NCI-H146 treated with DMSO at 0.1 percent for 48 hours (cell line): ENCODE data around the gene PLA2G4E.

Experiments used
- DNase-seq: peaks from one replicate; lab custom pipeline; 2025; ENCODE audit not compliant: unreplicated experiment; lab: John Stamatoyannopoulos, UW

The PLA2G4E gene

GRCh38 chr15:42020713-42021273 is at the start of gene PLA2G4E:
Gene PLA2G4E, minus strand, starts transcription at chr15:42021042. Its CDS starts 12 bp downstream, at chr15:42021030.
- no peak for DNase-seq

GRCh38 chr15:42070279-42070975 is 49.6 kb upstream of the PLA2G4E start:
- DNase-seq: no peak

GRCh38 chr15:42069496-42070278 is 48.8 kb upstream of the PLA2G4E start:
- no peak for DNase-seq

GRCh38 chr15:42069025-42069424 is 48.2 kb upstream of the PLA2G4E start:
- no peak for DNase-seq

- no peak for DNase-seq
Observed at GRCh38 chr15:42068601-42069000, 47.8 kb upstream of the PLA2G4E start.

- no peak for DNase-seq
Observed at GRCh38 chr15:42066764-42067415, 46.0 kb upstream of the PLA2G4E start.

- DNase-seq: no peak
Observed at GRCh38 chr15:42065468-42065867, 44.6 kb upstream of the PLA2G4E start.

GRCh38 chr15:42065033-42065432 is 44.2 kb upstream of the PLA2G4E start:
- peak; percentile 43 for DNase-seq

GRCh38 chr15:42064271-42064670 is 43.4 kb upstream of the PLA2G4E start:
- no peak for DNase-seq

GRCh38 chr15:42063122-42063848 is 42.4 kb upstream of the PLA2G4E start:
- DNase-seq: no peak

- DNase-seq: no peak
Observed at GRCh38 chr15:42062284-42062806, 41.5 kb upstream of the PLA2G4E start.

- no peak for DNase-seq
Observed at GRCh38 chr15:42060797-42061196, 40.0 kb upstream of the PLA2G4E start.

GRCh38 chr15:42060477-42060763 is 39.6 kb upstream of the PLA2G4E start:
- no peak for DNase-seq

- no peak for DNase-seq
Observed at GRCh38 chr15:42059661-42060476, 39.0 kb upstream of the PLA2G4E start.

GRCh38 chr15:42058791-42059190 is 37.9 kb upstream of the PLA2G4E start:
- no peak for DNase-seq

- no peak for DNase-seq
Observed at GRCh38 chr15:42057799-42058646, 37.2 kb upstream of the PLA2G4E start.

- peak; percentile 53 for DNase-seq
Observed at GRCh38 chr15:42056934-42057798, 36.3 kb upstream of the PLA2G4E start.

- DNase-seq: no peak
Observed at GRCh38 chr15:42053914-42054313, 33.1 kb upstream of the PLA2G4E start.
